Caco-2 (cell line): Measurements from ENCODE around the gene ACSL5. TPM values are rescaled to one million over a fixed set of nuclear protein-coding genes. Genes with fewer than 3 reads are reported as not detected.

Experiments
- BruUV-seq: library from RNA; stranded (reverse); fragments of 400-500 nt; replicated peaks from 2 replicates; lab custom pipeline; 2021; lab: Mats Ljungman, UMichigan
- CTCF ChIA-PET: fragments of 300-600 bp; sonication (Branson Sonifier 250); formaldehyde crosslinking; loops from one replicate; lab custom pipeline; 2022; ENCODE audit warnings: antibody characterized with exemption; lab: Charles Lee
- POLR2A ChIA-PET: fragments of 300-600 bp; sonication (Branson Sonifier 250); formaldehyde crosslinking; loops from one replicate; lab custom pipeline; 2022; ENCODE audit warnings: antibody characterized with exemption; lab: Charles Lee
- DNase-seq, 2 experiments: peaks; one replicate each; pipeline versions ENCODE4 v3.0.0 to v3.0.0-alpha.2; 2020 to 2022
- H3K27me3 ChIP-seq: replicated peaks from 2 replicates; pipeline ENCODE4 v1.6.0; 2011; ENCODE audit warnings: low read length; ENCODE audit not compliant: control insufficient read depth, insufficient read depth
- H3K36me3 ChIP-seq: 2 replicates; pipeline ENCODE4 v1.5.1; 2011; ENCODE audit warnings: low read length; ENCODE audit not compliant: control insufficient read depth, insufficient read depth
- H3K4me1 ChIP-seq: fragments of 250-450 bp; sonication (Bioruptor Pico); 2 replicates; pipeline ENCODE4 v1.5.1; 2020; ENCODE audit warnings: mild to moderate bottlenecking
- H3K4me3 ChIP-seq: 2 replicates; pipeline ENCODE4 v1.5.1; 2011; ENCODE audit warnings: low read depth, mild to moderate bottlenecking, control low read depth, low read length
- H3K9me3 ChIP-seq: fragments of 250-450 bp; sonication (Bioruptor Pico); 2 replicates; pipeline ENCODE4 v1.5.1; 2020; ENCODE audit warnings: mild to moderate bottlenecking, moderate library complexity
- H3K27ac Mint-ChIP-seq: one replicate; pipeline ENCODE4 v1.8.0; 2022; ENCODE audit warnings: mixed read lengths; ENCODE audit not compliant: unreplicated experiment
- H3K27me3 Mint-ChIP-seq: one replicate; pipeline ENCODE4 v1.8.0; 2022; ENCODE audit warnings: mixed read lengths; ENCODE audit not compliant: insufficient read depth, unreplicated experiment
- H3K36me3 Mint-ChIP-seq: one replicate; pipeline ENCODE4 v1.8.0; 2022; ENCODE audit warnings: mild to moderate bottlenecking, mixed read lengths; ENCODE audit not compliant: insufficient read depth, unreplicated experiment
- H3K4me1 Mint-ChIP-seq: one replicate; pipeline ENCODE4 v1.8.0; 2022; ENCODE audit warnings: low read depth, mixed read lengths; ENCODE audit not compliant: unreplicated experiment
- H3K4me3 Mint-ChIP-seq: one replicate; pipeline ENCODE4 v1.8.0; 2022; ENCODE audit warnings: mild to moderate bottlenecking, moderate library complexity, mixed read lengths; ENCODE audit not compliant: unreplicated experiment
- H3K9me3 Mint-ChIP-seq: one replicate; pipeline ENCODE4 v1.8.0; 2022; ENCODE audit warnings: mixed read lengths; ENCODE audit not compliant: unreplicated experiment
- intact Hi-C: fragments of 100-400 bp; cut with micrococcal nuclease; formaldehyde crosslinking; loops from one replicate; pipeline ENCODE4 v1.10.0; 2022; ENCODE audit not compliant: unreplicated experiment
- total RNA-seq: library from RNA; stranded (reverse); gene quantifications from 2 replicates; pipeline ENCODE4 v1.2.3, GENCODE V29; 2022
- TF ChIP-seq, protein P1 (sequence below), 2 experiments: fragments of 200-600 bp in 1 of 2; IDR thresholded peaks; 1 replicate in 1 of 2; 2 replicates in 1 of 2; pipeline versions ENCODE4 v1.5.1 to v1.8.0; 2011 to 2022; ENCODE audit warnings: antibody characterized with exemption in 1 of 2, control low read depth in 1 of 2, inconsistent platforms in 1 of 2, low read depth in 1 of 2, low read length in 1 of 2, mild to moderate bottlenecking in 1 of 2, moderate library complexity in 1 of 2; ENCODE audit not compliant: insufficient read depth in 1 of 2, severe bottlenecking in 1 of 2, unreplicated experiment in 1 of 2

ACSL5 gene
- total RNA-seq, 1 experiment from 2014 or later, result 46.6 TPM

DNA sequence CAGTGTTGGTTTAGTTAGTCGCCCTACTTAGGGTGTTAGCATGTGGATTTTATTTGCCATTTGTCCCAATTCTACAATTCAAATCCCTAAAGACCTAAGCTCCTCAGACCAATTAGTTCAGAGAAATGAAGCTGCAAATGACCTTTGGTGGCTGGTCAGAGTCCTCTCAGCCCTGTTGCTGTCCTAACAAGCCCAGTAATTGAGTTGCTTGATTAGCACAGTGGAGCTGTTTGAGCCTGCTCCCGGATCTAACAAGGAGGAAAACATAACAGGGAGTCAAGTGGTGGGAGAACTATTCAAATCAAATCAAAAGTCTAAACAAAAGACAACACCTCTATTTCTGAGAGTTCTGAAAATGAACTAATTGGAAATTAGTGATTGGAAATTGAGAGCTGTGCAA lies 50.7 kb downstream of the ACSL5 start:
- Mint-ChIP-seq H3K27ac (no peak overlapping the region), H3K4me1 (no peaks in the 10 kb centered on the region), H3K4me3 (no peak overlapping the region), H3K9me3 (no peaks in the 10 kb centered on the region), H3K36me3 (peaks cover 28% of the 10 kb centered on the region), H3K27me3 (no peaks in the 10 kb centered on the region)
- Histone ChIP-seq H3K9me3 (no peaks in the 10 kb centered on the region), H3K4me3 (no peak overlapping the region), H3K27me3 (no peaks in the 10 kb centered on the region), H3K36me3 (peaks cover 2% of the 10 kb centered on the region; the same call in 1 of the 2 replicates), H3K4me1 (no peaks in the 10 kb centered on the region)
- no peak for DNase-seq
- ChIA-PET POLR2A (no interaction called here), CTCF (interaction anchor here (1.0 kb wide), 2 partner anchors 10 to 47 kb away, joined by 3 read pairs; no protein-coding TSS in a partner anchor)
- TF ChIP-seq, protein P1, sequence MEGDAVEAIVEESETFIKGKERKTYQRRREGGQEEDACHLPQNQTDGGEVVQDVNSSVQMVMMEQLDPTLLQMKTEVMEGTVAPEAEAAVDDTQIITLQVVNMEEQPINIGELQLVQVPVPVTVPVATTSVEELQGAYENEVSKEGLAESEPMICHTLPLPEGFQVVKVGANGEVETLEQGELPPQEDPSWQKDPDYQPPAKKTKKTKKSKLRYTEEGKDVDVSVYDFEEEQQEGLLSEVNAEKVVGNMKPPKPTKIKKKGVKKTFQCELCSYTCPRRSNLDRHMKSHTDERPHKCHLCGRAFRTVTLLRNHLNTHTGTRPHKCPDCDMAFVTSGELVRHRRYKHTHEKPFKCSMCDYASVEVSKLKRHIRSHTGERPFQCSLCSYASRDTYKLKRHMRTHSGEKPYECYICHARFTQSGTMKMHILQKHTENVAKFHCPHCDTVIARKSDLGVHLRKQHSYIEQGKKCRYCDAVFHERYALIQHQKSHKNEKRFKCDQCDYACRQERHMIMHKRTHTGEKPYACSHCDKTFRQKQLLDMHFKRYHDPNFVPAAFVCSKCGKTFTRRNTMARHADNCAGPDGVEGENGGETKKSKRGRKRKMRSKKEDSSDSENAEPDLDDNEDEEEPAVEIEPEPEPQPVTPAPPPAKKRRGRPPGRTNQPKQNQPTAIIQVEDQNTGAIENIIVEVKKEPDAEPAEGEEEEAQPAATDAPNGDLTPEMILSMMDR (IDR thresholded peaks at IDR 0.05; ENCODE audit: insufficient read depth in 1 of 2, low read depth in 1 of 2, low read length in 1 of 2, severe bottlenecking in 1 of 2, unreplicated experiment in 1 of 2), result no peak
- no TSS peak for BruUV-seq
- intact Hi-C loops, result loop anchor here (5.0 kb wide), 1 partner anchor 52 kb away; the partner anchor contains the start of gene ACSL5

DNA sequence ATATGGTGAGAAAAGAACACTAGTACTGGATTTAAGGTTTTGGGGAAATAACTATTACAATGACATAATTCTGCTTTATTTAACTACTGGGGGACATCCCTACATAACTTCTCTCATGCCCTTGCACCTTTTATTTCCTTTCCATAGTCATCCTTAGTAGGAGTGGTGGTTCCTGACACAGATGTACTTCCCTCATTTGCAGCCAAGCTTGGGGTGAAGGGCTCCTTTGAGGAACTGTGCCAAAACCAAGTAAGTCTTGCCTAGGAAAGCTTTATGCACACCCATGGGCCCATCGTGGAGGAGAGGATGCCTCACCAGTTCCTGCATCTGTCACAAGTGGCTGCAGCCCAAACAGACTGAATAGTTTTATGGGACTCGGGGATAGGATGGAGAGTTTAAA lies 52.2 kb downstream of the ACSL5 start:
- Mint-ChIP-seq H3K9me3 (no peaks in the 10 kb centered on the region), H3K27me3 (no peaks in the 10 kb centered on the region), H3K27ac (no peak overlapping the region), H3K4me3 (no peak overlapping the region), H3K36me3 (peaks cover 33% of the 10 kb centered on the region), H3K4me1 (no peaks in the 10 kb centered on the region)
- Histone ChIP-seq H3K4me3 (no peak overlapping the region), H3K9me3 (no peaks in the 10 kb centered on the region), H3K27me3 (no peaks in the 10 kb centered on the region), H3K4me1 (no peaks in the 10 kb centered on the region), H3K36me3 (peaks cover 2% of the 10 kb centered on the region; the same call in 1 of the 2 replicates)
- DNase-seq, result no peak
- intact Hi-C loops, result no loop called here
- no TSS peak for BruUV-seq
- ChIA-PET POLR2A (no interaction called here), CTCF (interaction anchor here (1.2 kb wide), 1 partner anchor 10 kb away, joined by 3 read pairs; no protein-coding TSS in a partner anchor)
- TF ChIP-seq, protein P1 (IDR thresholded peaks at IDR 0.05; ENCODE audit: insufficient read depth in 1 of 2, low read depth in 1 of 2, low read length in 1 of 2, severe bottlenecking in 1 of 2, unreplicated experiment in 1 of 2), result no peak

DNA sequence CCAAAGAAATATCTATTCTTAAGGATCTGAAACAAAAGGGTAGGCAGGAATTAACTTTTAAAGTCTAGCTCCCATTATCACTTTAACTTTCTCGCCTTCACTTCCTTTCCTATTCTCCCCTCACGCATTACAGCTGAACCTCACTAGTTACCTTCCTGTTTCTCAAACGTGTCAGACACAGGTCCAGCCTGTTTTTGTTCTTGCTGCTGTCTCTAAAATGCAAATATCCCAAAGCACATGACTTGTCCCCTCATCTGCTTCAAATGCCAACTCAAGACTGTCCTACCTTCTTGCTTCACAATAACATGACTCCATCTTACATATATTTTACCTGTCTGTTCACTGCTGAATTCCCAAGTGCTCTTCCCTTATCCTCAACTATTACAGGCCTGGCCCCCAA lies 55.2 kb downstream of the ACSL5 start:
- no peak overlapping the region for H3K27ac Mint-ChIP-seq
- CTCF ChIA-PET, result interaction anchor here (0.6 kb wide), 1 partner anchor 44 kb away, joined by 3 read pairs; no protein-coding TSS in a partner anchor

More for the DNA sequence above, 55.2 kb downstream of the ACSL5 start:
- Mint-ChIP-seq H3K4me1 (no peaks in the 10 kb centered on the region), H3K36me3 (peaks cover 43% of the 10 kb centered on the region), H3K9me3 (no peaks in the 10 kb centered on the region), H3K27me3 (no peaks in the 10 kb centered on the region), H3K4me3 (no peak overlapping the region)
- peaks cover 2% of the 10 kb centered on the region; the same call in 1 of the 2 replicates for H3K36me3 ChIP-seq
- no TSS peak for BruUV-seq
- intact Hi-C loops, result no loop called here
- POLR2A ChIA-PET, result interaction anchor here (0.6 kb wide), 1 partner anchor 159 kb away, joined by 3 read pairs; no protein-coding TSS in a partner anchor
- no peak for DNase-seq
- H3K4me3 ChIP-seq, result no peak overlapping the region
- no peaks in the 10 kb centered on the region for H3K9me3 ChIP-seq
- no peaks in the 10 kb centered on the region for H3K4me1 ChIP-seq
- H3K27me3 ChIP-seq, result no peaks in the 10 kb centered on the region
- TF ChIP-seq, protein P1 (IDR thresholded peaks at IDR 0.05; ENCODE audit: insufficient read depth in 1 of 2, low read depth in 1 of 2, low read length in 1 of 2, severe bottlenecking in 1 of 2, unreplicated experiment in 1 of 2), result no peak
